Activated T-cell treated with anti-CD3 and anti-CD28 coated beads, Interleukin-2, amount 50 U/mL, for 24 hours (primary cell): ENCODE data around the gene RDH16.
"Not testable (repeated sequence)": the region's sequence is repeated elsewhere in the genome, so short reads cannot be mapped to it uniquely, and the experiment has no call there.

ENCODE experiments used
- DNase-seq: peaks from one replicate; pipeline ENCODE4 v3.0.0-alpha.2; 2020
- H3K27ac Mint-ChIP-seq: 2 replicates; pipeline ENCODE4 v1.8.0; 2020; ENCODE audit warnings: mild to moderate bottlenecking, mixed read lengths
- H3K27me3 Mint-ChIP-seq: 2 replicates; pipeline ENCODE4 v1.8.0; 2020; ENCODE audit warnings: mixed read lengths
- H3K36me3 Mint-ChIP-seq: 2 replicates; pipeline ENCODE4 v1.8.0; 2020; ENCODE audit warnings: low read depth, mixed read lengths
- H3K4me1 Mint-ChIP-seq: 2 replicates; pipeline ENCODE4 v1.8.0; 2020; ENCODE audit warnings: low read depth, mixed read lengths
- H3K4me3 Mint-ChIP-seq: 2 replicates; pipeline ENCODE4 v1.8.0; 2020; ENCODE audit warnings: mild to moderate bottlenecking, moderate library complexity, mixed read lengths
- H3K9me3 Mint-ChIP-seq: 2 replicates; pipeline ENCODE4 v1.8.0; 2020; ENCODE audit warnings: mixed read lengths

Gene RDH16

DNA sequence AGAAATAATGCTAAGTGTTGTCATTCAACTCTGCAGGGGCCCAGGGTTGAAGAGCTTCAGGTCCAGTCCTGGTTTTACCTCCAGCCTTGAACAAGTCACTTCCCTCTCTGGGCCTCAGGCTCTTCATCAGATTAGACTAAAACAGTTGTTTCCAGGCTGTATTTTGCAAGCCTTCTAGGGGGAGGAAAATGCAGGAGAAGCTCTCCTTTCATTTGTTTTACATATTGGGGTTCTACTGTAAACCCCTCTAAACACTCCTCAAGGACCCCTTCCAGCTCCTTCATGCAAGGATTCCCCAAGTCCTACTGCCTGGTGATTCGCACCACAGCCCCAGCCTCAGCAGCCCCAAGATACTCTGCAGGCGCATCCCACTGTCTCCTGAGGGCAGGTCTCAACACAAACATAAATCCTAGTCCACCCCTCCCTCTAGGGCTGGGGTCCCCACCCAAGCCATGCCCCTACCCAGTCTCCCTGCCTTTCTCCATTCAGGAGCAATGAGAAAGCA lies 25.9 kb downstream of the RDH16 start:
- Mint-ChIP-seq H3K36me3 (no peaks in the 10 kb centered on the region), H3K27ac (no peak overlapping the region), H3K4me1 (peaks cover 6% of the 10 kb centered on the region), H3K4me3 (no peak overlapping the region), H3K27me3 (no peaks in the 10 kb centered on the region), H3K9me3 (no peaks in the 10 kb centered on the region)
- no peak for DNase-seq

DNA sequence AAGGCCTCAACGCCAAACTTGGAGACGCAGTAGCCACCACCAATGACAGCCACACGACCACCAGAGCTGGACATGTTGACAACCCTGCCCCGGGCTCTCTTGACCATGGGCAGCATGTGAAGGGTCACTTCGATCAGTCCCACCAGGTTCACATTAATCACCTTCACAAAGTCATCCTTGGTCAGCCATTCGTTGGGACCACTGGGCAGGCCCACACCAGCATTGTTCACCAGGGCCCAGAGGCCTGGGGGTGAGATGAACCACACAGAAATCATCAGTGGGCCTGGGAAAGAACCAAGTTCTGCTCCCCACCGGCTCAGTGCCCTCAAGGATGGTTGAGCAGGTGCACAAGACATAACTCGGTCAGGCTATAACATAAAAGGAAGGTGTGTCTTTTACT lies 27.2 kb downstream of the RDH16 start:
- Mint-ChIP-seq H3K27me3 (no peaks in the 10 kb centered on the region), H3K36me3 (no peaks in the 10 kb centered on the region)
- DNase-seq = no peak

DNA sequence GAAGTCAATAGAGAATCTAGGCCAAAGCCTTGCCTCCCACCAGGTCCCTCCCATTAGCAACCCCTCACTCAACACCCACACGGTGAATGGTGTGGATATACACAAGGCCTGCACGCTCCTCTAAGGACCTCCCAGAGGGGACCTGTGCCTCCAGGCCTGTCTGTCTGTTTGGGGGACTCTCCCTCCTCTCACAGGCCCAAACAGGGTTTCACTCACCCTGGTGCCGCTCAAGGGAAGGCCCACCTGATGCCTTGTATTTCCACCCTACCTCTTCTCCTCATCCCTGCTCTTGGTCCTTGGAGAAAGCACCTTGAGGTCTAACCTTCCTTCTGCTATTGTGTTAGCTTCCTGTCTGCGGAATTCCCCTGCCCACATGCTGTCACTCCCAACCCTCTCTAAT lies 27.6 kb downstream of the RDH16 start:
- no peak for DNase-seq
- Mint-ChIP-seq H3K4me3 (no peak overlapping the region), H3K36me3 (no peaks in the 10 kb centered on the region), H3K4me1 (peaks cover 6% of the 10 kb centered on the region), H3K9me3 (no peaks in the 10 kb centered on the region), H3K27ac (no peak overlapping the region), H3K27me3 (no peaks in the 10 kb centered on the region)

More for the DNA sequence above, 27.2 kb downstream of the RDH16 start:
- H3K4me1 Mint-ChIP-seq = peaks cover 6% of the 10 kb centered on the region
- H3K9me3 Mint-ChIP-seq = no peaks in the 10 kb centered on the region
- H3K4me3 Mint-ChIP-seq = no peak overlapping the region
- no peak overlapping the region for H3K27ac Mint-ChIP-seq

DNA sequence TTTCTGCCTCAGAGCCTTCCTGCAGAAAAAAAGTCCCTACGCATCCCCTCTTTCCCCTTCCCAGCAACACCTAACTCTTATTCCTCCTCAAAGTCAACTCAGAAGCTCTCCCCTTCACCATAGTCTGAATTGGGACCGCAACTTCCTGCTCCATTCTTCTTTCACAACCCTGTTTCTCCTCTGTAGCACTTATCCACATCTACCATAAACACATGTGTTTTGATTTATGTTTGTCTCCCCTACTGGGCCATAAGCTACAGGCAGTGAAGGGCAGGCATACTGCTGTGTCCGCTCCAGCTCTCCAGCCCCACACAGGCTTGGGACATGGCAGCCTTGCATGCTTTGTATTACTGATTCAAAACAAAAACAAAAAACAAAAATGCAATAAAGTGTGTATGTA lies 29.1 kb downstream of the RDH16 start:
- H3K27me3 Mint-ChIP-seq = no peaks in the 10 kb centered on the region
- no peaks in the 10 kb centered on the region for H3K36me3 Mint-ChIP-seq
- no peak overlapping the region for H3K27ac Mint-ChIP-seq
- H3K4me1 Mint-ChIP-seq = peaks cover 6% of the 10 kb centered on the region
- no peaks in the 10 kb centered on the region for H3K9me3 Mint-ChIP-seq
- DNase-seq = no peak
- H3K4me3 Mint-ChIP-seq = no peak overlapping the region

DNA sequence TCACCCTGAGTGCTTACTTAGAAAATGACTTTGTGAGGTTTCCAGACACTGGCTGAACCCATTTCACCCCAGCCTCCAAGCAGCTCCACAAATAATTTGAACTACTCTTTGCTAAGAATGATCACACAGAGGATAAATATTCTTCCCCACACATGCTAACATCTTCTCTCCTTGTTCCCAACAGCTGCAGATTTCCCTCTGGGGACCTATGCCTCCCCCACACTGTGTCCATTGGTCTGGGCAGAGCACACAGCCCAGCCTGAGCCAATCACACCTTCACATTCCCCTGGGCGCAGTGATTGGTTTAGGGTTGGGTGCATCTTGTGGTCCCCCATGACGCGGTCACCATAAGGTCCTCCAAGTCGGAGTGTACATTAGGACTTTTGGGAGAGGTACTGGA lies 30.1 kb downstream of the RDH16 start:
- no peak for DNase-seq
- no peaks in the 10 kb centered on the region for H3K36me3 Mint-ChIP-seq
- H3K4me3 Mint-ChIP-seq = no peak overlapping the region
- no peak overlapping the region for H3K27ac Mint-ChIP-seq
- H3K27me3 Mint-ChIP-seq = no peaks in the 10 kb centered on the region
- peaks cover 6% of the 10 kb centered on the region for H3K4me1 Mint-ChIP-seq
- H3K9me3 Mint-ChIP-seq = no peaks in the 10 kb centered on the region

DNA sequence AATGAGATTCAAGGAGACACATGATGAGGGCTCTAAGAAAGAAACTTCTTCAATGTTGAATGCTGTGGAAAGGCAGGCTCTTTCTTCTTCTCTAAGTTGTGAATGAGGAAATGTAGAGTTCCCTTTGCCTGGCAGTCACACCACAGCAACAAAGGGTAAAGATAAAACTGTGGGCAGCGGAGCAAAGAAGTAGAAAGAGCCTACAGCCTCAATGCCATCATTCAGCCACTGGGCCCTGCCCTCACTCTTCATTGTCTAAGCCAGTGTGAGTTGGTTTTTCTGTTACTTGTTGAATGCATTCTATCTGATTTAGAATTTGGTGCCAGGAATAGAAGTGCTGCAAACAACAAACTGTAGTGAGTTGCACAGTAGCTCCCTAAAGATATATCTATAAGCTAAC lies 35.4 kb downstream of the RDH16 start:
- no peak for DNase-seq
- peaks cover 2% of the 10 kb centered on the region for H3K27me3 Mint-ChIP-seq
- H3K27ac Mint-ChIP-seq = no peak overlapping the region
- no peaks in the 10 kb centered on the region for H3K36me3 Mint-ChIP-seq
- no peak overlapping the region for H3K4me3 Mint-ChIP-seq
- H3K9me3 Mint-ChIP-seq = peaks cover 3% of the 10 kb centered on the region
- no peaks in the 10 kb centered on the region for H3K4me1 Mint-ChIP-seq

DNA sequence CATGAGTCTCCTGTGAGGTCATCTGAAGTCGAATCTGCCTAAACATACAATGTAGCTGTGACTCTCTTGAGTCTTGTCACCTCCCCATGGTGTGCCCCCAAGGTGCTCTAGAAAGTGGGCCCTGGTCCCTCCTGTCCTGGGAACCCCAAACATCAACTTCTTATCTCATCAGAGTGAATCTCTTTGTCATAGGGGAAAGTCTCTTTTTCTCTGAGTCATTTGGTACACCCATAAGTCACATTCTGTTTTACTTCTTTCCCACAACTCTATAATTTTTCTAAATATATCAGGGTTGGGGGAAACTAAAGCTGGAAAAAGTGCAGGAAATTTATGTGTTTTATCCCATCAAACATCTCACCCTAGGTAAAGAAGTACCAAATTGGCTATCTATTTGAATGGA lies 36.1 kb downstream of the RDH16 start:
- Mint-ChIP-seq H3K27me3 (peaks cover 8% of the 10 kb centered on the region), H3K36me3 (no peaks in the 10 kb centered on the region), H3K4me3 (no peak overlapping the region), H3K4me1 (no peaks in the 10 kb centered on the region), H3K9me3 (peaks cover 3% of the 10 kb centered on the region), H3K27ac (no peak overlapping the region)
- DNase-seq = no peak

DNA sequence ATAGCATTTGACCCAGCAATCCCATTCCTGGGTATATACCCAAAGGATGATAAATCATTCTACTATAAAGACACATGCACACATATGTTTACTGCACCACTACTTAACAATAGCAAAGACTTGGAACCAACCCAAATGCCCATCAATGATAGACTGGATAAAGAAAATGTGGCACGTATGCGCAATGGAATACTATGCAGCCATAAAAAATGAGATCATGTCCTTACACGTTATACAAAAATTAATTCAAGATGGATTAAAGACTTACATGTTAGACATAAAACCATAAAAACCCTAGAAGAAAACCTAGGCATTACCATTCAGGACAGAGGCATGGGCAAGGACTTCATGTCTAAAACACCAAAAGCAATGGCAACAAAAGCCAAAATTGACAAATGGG lies 39.3 kb downstream of the RDH16 start:
- peaks cover 17% of the 10 kb centered on the region for H3K27me3 Mint-ChIP-seq
- H3K4me1 Mint-ChIP-seq, H3K4me3 Mint-ChIP-seq, H3K36me3 Mint-ChIP-seq, DNase-seq, H3K27ac Mint-ChIP-seq, H3K9me3 Mint-ChIP-seq: not testable (repeated sequence)

DNA sequence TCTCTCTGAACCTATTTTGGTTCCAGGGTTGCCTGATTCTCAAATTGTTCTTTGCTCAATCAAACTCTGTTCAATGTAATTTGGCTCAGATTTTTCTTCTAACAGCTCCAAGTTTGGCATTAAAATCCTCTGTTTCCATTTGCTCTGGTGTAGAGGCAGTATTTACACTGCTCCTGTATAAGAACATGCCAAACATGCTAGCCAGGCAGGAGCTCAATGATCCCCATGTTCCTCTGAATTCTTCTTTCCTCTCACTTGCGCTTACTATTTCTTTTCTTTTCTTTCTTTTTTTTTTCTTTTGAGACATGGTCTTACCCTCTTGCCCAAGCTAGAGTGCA lies 40.4 kb downstream of the RDH16 start:
- Mint-ChIP-seq H3K4me3 (no peak overlapping the region), H3K27me3 (peaks cover 17% of the 10 kb centered on the region), H3K9me3 (peaks cover 3% of the 10 kb centered on the region), H3K27ac (no peak overlapping the region), H3K4me1 (no peaks in the 10 kb centered on the region), H3K36me3 (no peaks in the 10 kb centered on the region)
- no peak for DNase-seq

DNA sequence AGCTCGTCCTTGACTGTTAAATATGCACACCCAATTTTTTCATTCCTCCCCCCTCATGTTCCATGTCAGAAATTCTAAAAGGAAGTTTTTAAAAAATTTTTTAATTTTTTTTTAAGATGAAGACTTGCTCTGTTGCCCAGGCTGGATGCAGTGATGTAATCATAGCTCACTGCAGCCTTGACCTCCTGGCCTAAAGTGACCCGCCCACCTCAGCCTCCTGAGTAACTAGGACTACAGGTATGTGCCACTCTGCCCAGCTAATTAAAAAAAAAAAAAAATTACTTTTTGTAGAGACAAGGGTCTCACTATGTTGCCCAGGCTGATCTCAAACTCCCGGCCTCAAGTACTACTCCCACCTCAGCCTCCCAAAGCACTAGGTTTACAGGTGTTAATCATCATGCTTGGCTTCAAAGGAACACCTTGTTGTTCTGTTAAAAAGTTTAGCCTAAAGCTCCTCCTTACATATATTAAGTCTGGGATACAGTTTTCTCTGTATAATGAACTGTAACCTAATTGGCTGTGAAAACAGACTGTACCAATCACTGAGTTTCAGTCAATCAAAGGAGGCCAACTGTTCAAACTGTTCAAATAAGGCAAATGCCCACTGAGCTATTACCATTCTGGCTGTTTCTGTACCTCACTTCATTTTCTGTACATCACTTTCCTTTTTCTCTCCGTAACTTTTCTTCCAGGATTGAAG lies 41.0 kb downstream of the RDH16 start:
- no peaks in the 10 kb centered on the region for H3K36me3 Mint-ChIP-seq
- peaks cover 21% of the 10 kb centered on the region for H3K27me3 Mint-ChIP-seq
- H3K4me3 Mint-ChIP-seq = no peak overlapping the region
- no peak overlapping the region for H3K27ac Mint-ChIP-seq
- no peaks in the 10 kb centered on the region for H3K4me1 Mint-ChIP-seq
- H3K9me3 Mint-ChIP-seq = peaks cover 3% of the 10 kb centered on the region
- no peak for DNase-seq

DNA sequence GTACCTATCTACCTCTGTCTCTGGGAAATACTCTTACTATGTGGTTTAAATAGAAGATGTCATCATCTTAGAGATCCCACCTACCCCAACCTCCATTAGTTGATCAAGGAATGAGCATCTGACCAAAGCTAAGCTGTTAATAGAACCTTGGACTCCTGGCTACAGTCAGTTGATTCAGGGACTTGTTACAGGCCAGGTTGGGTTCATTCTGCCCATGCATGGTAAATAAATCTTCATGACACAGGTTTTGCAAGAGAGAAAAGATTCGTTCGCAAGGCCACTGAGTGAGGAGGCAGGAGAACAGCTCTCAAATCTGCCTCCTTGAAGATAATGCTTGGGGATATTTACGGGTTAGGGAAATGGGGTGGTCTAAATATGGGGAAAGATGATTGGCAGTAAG lies 42.7 kb downstream of the RDH16 start:
- H3K27me3 Mint-ChIP-seq = peaks cover 24% of the 10 kb centered on the region
- H3K4me3 Mint-ChIP-seq = no peak overlapping the region
- no peaks in the 10 kb centered on the region for H3K4me1 Mint-ChIP-seq
- DNase-seq = no peak
- no peak overlapping the region for H3K27ac Mint-ChIP-seq
- peaks cover 8% of the 10 kb centered on the region for H3K9me3 Mint-ChIP-seq
- H3K36me3 Mint-ChIP-seq = no peaks in the 10 kb centered on the region

DNA sequence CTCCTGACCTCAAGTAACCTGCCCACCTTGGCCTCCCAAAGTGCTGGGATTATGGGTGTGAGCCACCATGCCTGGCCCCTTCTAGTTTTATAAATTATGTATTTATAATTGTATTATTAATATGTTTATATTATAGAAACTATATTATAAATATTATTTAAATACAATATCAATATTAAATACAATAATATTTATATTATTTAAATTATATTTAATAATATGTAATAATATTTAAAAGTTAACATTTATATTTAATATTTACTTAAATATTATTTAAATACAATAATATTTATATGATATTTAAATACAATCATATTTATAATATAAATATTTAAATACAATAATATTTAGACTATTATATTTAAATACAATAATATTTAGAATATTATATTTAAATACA lies 43.2 kb downstream of the RDH16 start:
- Mint-ChIP-seq H3K27me3 (peaks cover 24% of the 10 kb centered on the region), H3K9me3 (peaks cover 13% of the 10 kb centered on the region), H3K4me3 (no peak overlapping the region), H3K27ac (no peak overlapping the region), H3K36me3 (no peaks in the 10 kb centered on the region), H3K4me1 (no peaks in the 10 kb centered on the region)
- no peak for DNase-seq

DNA sequence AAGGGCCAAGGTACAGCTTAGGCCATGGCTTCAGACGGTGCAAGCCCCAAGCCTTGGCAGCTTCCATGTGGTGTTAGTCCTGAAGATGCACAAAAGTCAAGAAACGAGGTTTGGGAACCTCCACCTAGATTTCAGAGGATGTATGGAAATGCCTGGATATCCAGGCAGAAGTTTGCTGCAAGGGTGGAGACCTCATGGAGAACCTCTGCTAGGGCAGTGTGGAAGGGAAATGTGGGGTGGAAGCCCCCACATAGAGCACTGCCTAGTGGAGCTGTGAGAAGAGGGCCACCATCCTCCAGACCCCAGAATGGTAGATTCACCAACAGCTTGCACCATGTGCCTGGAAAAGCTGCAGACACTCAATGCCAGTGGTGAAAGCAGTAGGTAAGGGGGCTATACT lies 48.0 kb downstream of the RDH16 start:
- DNase-seq, H3K36me3 Mint-ChIP-seq, H3K4me3 Mint-ChIP-seq, H3K4me1 Mint-ChIP-seq, H3K27ac Mint-ChIP-seq: not testable (repeated sequence)
- Mint-ChIP-seq H3K9me3 (peaks cover 14% of the 10 kb centered on the region), H3K27me3 (peaks cover 12% of the 10 kb centered on the region)

DNA sequence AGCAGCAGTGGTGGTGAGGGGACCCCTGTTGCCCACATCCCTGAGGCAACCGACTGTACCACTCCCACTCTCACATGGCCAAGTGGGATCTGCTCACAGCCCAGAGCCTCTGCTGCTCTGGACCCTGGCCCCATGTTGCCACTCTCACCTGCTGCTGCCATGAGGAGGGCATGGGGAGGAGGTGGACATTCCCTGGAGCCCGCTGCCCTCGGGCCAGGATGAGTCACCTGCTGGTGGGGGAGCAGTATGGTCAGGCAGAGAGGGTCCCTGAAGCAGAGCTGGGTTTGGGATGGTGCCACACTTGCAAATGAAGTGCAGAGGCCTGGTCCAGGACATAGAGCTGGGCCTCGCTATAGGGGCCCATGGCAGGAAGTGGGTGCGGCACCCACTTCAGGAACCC lies 49.3 kb downstream of the RDH16 start:
- H3K4me3 Mint-ChIP-seq = no peak overlapping the region
- H3K9me3 Mint-ChIP-seq = peaks cover 17% of the 10 kb centered on the region
- no peak overlapping the region for H3K27ac Mint-ChIP-seq
- no peaks in the 10 kb centered on the region for H3K36me3 Mint-ChIP-seq
- no peak for DNase-seq
- peaks cover 8% of the 10 kb centered on the region for H3K27me3 Mint-ChIP-seq
- no peaks in the 10 kb centered on the region for H3K4me1 Mint-ChIP-seq

DNA sequence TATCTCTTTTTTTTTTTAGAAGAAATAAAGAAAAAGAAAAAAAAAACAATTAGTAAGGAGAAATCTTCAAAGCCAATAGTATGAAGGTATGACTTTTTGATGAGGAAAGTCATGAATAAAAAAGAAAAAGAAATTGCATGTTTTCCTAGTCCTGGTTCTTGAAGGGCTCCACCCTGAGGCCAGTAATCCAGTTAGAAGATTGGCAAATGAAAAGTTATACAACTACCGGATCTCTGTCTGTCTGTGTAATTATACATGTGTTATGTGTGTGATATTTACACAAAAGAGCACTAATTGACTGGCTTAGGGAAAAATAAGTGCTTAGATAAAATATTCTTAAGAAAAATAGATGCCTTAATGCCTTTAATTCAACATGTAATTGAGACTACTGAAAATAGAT lies 51.6 kb downstream of the RDH16 start:
- Mint-ChIP-seq H3K9me3 (peaks cover 26% of the 10 kb centered on the region), H3K36me3 (peaks cover under 1% of the 10 kb centered on the region), H3K27me3 (no peaks in the 10 kb centered on the region), H3K27ac (no peak overlapping the region), H3K4me1 (no peaks in the 10 kb centered on the region), H3K4me3 (no peak overlapping the region)
- DNase-seq = no peak

DNA sequence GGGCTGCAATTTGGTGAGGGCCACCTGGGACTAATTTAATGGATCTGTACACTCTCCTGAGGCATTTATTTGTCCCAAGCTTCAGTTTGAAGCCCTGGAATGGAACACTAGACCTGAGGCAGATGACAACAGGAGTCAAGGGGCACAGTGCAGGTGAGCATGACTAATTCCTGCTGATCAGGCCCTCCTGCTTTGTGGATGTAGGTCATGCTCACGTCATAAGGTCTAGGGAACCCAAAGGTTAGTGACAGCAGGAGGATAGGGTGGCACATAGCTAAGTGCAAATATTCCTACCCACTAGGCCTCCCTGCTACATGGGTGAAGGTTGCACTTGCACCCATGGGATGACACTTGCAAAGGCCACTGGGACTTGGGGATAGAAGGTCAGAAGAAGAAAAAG lies 54.0 kb downstream of the RDH16 start:
- DNase-seq = no peak
- Mint-ChIP-seq H3K9me3 (peaks cover 20% of the 10 kb centered on the region), H3K4me3 (no peak overlapping the region), H3K36me3 (peaks cover 3% of the 10 kb centered on the region), H3K27ac (no peak overlapping the region), H3K27me3 (no peaks in the 10 kb centered on the region), H3K4me1 (no peaks in the 10 kb centered on the region)
